NCI-H2107 (cell line): Measurements from ENCODE around the gene KLRF1.

Experiments used
- DNase-seq: peaks from one replicate; lab custom pipeline; 2025; lab: John Stamatoyannopoulos, UW

The KLRF1 gene

DNA sequence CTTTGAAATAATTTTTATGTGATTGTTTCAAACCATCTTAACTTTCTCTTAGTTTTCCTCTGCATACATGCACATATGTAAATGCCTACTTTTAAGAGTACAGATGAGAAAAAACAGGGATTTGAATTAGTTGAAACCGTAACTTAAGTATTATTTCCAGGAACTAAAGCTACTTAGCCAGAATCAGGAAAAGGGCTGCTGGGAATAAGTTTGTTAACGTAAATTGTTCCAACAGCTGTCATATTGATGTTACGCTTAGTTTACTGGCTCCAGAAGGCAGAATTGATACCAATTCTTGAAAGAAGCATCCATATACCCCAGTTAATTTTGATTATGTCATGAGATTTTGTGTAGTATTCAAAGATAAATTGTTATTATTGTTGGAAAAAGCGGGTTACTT is 17.9 kb upstream of the KLRF1 start:
- DNase-seq, result no peak

DNA sequence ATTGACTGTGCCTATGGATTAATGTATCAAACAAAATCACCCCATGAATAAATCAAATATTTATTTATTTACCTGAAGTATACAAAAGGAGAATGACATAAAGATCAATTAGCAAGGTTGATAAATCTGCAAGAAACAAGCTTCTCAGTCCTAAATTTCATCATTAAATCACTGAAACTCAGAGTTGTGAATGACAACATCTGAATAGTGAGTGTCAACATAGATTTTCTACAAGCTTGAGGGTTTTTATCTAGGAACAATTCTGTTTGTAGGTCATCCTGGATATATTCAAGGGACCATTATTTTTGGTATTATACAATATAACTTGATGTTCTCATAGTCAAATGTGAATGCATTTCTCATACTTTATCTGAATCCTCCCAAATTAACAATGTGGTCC is 17.4 kb upstream of the KLRF1 start:
- no peak for DNase-seq

DNA sequence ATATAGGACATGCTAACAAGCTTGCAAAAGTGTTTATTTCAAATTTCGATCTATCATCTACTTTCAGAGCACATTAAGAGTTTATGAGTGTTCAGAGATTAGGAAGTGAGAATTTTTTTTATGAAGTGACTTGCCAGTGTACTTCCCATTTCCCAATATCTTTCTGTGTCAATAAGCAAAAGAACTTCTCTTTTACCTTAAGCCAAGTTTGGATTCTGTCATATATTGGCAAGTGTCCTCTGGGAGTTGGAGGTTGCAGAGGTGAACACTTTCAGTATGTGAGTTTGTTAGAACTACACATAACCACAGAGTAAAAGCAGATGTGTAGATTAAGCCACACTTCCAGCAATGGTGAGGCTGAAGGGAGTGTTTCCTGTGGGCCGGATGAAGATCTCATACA is 16.6 kb upstream of the KLRF1 start:
- DNase-seq, result no peak

DNA sequence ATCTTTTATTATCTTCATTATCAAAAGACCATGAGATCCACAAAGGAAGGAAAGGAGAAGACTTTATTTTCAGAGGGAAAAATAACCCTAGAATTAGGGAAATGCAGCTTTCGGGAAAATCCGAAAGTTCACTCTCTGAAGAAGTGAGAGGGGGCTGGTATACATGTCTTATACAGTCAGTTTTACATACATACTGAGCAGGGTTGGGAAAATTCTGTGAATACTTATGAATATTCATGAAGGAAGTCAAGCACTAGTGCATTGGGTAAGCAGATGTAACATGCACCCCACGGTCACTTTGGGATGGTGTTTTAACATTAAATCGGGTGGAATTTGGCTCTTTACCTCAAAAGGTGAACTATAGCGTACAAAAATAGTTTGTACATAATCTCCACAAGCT is 15.7 kb upstream of the KLRF1 start:
- no peak for DNase-seq

DNA sequence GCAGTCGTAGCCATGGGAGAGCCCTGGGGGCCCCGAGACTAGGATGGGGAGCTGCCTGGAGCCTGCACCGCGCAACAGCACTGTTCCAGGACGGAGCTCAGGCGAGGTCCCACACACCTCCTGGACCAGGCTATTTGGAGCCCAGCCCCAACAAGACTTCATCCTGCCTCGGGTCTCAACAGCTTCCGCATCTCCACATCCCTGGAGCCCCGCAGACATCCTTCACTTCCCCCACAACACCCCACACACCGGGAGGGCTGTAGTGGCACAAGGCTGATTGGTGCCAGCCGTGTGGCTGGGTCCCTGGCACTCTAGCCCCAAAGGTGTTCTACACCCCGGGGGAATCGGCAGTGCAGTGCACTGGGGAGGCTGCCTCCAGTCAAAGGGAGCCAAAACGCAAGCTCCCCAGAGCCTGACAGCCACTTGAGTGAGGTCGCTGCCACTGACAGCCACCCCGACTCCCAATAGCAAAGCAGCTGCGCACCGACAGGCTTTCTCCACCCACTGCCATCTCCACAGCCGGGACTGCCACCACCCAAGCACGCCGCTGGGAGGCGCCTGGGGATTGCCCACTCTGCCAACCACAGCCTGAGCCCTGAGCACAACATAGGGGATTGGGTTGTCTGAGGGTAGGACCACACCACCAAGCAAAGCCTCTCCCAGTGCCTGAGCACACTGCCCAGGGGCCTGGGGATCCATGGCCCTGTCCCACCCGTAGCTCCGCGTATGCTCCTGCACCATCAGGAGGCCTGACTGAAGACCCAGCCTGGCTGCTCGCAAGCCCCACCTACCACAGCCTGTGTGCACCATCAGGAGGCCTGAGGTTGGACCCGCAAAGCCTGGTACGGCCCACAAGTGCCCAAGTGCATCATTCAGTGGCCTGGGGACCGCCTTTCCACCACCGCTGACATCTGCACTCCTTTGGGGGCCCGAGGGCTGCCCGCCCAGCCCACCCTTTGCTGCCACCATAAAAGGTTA is 13.2 kb upstream of the KLRF1 start:
- peak; percentile 17 for DNase-seq

DNA sequence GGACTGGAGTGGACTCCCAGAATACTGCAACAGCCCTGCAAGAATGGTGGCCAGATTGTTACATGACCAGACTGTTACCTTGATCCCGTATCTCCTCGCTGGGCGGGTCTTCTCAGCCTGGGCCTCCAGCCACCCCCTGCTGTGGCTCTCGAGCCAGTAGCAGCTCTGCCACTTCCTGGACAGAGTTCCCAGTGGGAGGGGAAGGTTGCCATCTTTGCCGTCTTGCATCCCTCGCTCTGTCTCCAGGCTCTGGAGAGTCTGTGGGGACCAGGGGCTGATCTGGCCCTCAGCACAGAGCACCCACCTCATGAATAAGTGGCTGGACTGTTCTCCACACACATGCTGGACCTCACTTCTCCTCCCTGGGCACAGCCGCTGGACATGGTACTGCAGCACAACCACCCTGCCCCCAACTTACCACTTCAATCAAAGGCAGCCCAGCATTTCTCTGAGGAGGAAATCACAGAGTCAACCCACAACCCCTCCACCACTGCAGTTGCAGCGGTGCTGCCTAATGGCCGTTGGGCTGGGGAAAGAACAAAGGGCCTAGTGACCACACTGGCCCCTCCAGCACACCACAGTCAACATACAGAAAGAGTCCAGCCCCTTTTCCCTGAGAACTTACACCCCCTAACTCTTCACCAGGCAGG is 6.9 kb upstream of the KLRF1 start:
- DNase-seq, result no peak

DNA sequence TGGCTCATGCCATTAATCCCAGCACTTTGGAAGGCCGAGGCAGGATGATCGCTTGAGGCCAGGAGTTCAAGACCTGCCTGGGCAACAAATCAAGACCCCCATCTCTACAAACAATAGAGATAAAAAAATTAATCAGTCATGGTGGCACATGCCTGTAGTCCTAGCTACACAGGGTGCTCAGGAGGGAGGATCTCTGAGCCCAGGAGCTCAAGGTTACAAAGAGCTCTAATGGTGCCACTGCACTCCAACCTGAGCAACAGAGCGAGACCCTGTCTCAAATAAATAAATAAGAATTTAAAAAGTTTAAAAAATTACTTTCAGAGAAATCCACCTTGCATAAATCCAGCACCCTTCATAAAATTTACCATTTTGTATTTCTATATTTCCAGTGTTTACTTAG is 2.2 kb downstream of the KLRF1 start:
- DNase-seq, result no peak

DNA sequence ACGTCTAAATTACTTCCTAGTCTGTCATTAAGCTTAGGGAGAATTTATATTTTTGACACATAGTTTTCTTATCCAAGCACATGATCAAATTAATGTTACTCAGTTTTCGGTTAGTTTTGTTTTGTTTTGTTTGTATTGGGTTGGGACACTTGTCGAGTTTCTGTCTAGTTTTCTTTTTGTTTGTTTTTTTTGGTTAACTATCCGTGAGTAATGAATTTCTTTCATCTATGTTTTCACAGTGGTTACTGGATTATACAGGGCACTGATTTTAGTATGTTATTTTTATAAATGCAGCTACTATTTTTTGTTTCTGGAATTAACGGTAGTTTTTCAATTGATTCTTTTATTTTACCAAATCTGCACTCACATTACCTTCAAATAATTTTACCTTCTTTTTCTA is 2.7 kb downstream of the KLRF1 start:
- DNase-seq, result no peak

DNA sequence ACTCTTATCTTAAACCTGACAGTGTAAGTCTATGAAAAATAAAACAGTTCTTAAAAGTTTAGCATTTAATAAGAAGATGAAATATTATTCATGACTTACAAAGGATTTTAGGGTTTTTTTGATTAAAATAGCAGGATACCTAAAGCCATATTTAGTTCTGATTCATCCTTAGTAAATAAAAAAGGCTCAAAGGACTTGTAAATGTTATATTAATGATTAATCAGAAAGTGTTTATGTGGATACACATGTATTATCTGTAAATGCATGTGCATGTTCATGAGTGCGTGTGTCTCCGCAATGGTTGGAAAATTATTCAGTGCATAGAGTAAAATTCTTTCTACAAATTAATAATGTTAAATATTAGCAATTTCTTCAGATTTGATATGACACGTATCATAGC is 4.4 kb downstream of the KLRF1 start:
- DNase-seq, result no peak

DNA sequence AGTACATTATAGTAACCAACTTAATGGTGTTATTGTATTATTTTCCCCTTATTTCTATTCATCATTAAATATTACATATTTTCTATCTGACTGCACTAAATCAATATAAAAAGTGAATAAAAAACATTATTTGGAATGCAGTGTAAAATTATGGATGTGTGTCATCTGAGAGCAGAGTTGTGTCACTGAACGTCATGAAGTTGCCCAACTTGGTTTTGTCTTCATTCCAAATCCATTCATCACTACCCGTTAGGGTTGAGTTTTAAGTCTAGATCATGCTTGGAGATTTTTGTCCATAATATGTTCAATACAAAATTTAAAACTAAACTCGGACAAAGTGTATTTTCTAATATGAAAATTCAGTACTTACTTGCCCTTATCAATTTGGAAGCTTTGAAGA is 16.1 kb downstream of the KLRF1 start:
- DNase-seq, result no peak

DNA sequence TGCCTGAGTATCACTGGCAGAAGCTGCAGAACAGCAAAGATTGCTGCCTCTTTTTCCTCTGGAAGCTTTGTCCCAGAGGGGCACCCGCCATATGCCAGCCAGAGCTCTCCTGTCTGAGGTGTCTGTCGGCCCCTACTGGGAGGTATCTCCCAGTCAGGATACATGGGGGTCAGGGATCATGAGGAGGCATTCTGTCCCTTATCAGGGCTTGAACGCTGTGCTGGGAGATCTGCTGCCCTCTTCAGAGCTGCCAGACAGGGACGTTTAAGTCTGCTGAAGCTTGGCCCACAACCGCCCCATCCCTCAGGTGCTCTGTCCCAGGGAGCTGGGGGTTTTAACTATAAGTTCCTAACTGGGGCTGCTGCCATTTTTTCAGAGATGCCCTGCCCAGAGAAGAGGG is 21.6 kb downstream of the KLRF1 start:
- no peak for DNase-seq

DNA sequence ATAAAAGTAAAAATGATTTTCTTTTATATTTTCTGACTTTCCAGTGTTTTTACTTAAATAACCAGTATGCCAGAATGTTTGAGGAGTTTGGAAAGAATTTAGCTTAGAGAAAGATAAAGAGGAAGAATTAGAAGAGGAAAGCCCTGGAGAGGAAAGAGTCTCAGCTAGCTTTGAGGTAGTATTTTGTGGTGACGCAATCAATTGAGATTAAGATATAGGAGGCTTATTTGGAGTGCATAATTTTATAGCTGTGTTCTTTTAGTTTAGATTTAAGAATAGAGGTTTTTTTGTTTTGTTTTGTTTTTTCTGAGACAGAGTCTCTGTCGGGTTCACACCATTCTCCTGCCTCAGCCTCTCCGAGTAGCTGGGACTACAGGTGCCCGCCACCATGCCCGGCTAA is 23.8 kb downstream of the KLRF1 start:
- DNase-seq, result no peak

DNA sequence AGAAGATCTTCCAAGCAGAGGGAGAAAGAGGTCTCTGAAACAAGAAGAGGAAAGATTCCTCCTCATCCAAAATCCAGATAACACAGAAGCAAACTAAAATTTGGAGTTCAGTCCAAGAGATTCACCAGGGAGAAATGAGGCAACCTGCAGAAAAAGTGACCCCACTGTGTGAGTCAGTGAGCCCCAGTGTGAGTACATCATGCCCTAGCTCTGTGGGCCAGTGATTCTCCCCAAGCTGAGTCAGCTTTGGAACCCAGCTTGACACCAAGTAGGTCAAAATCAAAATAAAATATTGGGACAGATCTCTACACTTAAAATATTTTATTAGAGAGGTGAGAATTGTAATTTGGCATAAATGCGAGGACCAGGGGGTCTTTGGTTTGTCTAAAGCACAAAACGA is 24.6 kb downstream of the KLRF1 start:
- DNase-seq, result no peak

DNA sequence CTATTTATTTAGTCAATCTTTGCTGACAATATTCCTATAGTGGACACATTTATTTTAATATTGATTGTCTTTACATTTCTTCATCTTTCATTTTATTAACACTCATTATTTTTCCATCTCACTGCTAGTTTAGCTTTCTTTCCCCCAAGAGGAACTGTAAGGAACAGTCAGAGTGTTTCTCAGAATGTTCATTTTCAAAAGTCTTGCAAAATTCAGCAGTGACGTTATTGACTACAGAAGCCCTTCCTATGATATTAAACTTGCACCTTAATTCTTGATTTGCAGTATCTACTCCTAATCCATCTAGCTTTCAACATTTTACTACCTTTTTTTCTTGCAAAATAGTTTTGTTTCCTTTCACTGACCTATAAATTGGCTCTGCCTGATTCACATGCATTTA is 28.9 kb downstream of the KLRF1 start:
- DNase-seq, result no peak

DNA sequence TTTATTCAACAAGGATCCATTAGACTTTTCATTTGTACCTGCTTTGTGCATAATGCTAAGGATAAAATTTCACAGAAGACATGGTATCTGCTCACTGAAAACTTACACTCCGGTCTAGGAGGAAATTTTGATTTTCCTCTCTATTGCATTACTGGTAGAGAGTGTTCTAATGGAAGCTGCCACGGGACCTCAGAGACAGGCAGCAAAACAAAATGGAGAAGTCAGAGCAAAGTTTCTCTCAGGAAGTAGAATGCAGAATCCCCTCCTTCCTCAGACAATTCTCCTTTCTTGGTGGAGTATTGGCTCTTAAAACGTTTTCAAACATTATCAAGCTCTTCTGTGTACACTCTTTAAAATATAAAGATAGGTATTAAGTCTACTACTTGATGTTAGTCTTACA is 29.6 kb downstream of the KLRF1 start:
- DNase-seq, result no peak

DNA sequence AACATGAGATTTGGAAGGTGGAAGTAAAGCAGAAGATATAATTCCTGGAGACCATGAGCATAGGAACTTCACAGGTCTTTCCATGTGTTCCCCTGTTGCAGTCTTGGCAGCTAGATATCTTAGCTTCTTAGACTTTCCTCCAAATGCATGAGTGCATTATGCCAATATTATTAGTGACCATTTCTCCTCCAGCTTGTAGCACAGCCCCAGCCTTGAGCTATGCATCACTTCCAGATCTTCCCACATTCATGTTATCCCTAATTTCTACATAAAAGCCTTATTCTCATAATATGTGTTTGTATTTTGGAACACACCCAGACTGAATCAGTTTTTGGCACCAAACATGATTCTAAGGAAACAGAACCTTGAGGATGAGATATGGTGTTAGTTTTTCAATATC is 30.9 kb downstream of the KLRF1 start:
- no peak for DNase-seq

DNA sequence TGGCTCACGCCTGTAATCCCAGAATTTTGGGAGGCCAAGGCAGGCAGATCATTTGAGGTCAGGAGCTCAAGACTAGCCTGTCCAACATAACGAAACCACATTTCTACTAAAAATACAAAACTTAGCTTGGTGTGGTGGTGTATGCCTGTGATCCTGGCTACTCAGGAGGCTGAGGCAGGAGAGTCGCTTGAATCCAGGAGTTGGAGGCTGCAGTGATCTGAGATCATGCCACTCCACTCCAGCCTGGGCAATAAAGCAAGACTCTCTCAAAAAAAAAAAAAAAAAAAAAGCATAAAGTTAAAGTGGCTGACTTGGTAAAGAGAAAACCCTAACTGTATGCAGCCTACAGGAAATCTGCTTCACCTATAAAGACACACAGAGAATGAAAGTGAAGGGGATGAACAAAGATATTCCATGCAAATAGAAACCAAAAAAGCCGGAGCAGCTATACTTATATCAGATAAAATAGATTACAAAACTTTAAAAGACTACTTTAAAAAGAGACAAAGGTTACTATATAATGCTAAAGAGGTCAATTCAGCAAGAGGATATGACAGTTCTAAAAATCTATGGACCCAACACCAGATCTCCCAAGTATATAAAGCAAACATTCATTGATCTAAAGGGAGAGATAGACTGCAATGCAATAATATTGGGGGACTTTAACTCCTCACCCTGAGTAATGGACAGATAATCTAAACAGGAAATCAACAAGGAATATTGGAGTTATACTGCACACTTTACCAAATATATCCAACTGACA is 37.8 kb downstream of the KLRF1 start:
- DNase-seq, result no peak

DNA sequence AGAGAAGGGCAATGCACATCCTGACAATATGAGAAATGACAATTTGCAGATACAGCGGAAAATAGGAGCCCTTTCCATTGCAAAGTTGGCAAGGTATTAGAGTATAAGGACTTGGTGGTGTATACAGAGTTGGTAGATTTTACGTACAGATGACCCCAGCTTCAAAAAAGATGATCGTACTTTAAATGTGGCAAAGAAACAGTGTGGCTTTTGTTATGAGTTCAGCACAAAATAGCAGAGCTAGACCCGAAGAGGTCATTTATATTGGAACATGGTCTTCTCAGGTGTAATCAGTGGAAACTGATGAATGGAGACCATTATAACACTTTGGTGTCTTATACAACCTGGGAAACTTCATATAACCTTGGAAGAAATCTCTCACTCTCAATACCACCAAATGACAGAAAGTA is 39.6 kb downstream of the KLRF1 start:
- DNase-seq, result no peak

DNA sequence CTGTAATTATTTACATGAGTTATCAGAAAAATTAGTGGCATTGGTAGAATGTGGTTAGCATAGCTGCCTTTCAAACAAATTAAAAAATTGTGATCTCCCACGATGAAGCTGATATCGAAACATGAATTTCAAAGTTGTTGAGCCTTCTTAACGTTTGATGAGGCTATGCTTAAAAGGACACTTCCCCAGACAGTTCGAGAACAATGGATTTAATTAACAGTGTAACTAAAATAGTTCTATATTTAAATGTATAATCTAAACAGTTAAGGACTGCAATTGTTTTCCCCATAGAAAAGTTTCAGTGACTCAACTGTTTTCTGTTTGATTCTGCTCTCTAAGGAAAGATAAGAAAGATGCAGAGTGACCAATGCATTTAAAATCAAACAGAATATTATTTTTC is 40.2 kb downstream of the KLRF1 start:
- no peak for DNase-seq

DNA sequence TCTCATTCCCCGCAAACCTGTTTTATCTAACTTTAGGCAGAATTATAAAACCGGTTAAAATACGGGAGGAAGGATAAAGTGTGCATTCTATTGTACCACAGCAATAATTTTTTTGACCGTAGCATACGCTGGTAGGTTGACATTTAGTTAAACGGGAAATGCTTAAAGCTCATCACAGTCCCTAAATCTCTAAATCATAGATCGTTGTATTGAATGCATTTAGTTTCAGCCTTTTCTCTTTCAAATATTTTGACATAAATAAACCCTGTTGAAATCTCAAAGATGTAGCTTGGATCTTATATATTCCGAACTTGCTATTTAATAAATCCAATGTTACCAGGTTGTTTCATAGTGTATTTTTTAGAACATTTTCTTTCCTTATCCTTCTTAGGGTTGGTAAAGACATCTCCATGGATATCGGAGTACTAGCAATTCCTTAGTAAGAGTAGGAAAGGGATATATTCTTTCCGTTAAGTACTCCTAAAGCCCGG is 41.1 kb downstream of the KLRF1 start:
- DNase-seq, result no peak

DNA sequence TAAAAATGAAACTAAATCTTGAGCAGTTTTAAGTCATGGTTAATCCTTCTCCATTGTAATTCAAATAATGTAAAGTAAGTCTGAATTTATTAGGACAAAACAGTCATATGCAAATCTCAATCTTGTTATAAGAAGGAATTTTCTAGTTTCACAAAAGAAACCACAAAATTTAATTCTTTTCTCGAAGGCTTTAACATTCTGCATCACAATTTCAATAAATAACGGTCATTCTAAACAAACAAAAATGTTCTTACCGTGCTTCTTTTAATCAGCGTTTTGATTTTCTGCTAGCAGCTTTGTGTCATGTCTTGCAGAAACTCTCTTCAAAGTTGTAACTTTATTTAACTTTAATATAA is 41.6 kb downstream of the KLRF1 start:
- DNase-seq, result no peak

DNA sequence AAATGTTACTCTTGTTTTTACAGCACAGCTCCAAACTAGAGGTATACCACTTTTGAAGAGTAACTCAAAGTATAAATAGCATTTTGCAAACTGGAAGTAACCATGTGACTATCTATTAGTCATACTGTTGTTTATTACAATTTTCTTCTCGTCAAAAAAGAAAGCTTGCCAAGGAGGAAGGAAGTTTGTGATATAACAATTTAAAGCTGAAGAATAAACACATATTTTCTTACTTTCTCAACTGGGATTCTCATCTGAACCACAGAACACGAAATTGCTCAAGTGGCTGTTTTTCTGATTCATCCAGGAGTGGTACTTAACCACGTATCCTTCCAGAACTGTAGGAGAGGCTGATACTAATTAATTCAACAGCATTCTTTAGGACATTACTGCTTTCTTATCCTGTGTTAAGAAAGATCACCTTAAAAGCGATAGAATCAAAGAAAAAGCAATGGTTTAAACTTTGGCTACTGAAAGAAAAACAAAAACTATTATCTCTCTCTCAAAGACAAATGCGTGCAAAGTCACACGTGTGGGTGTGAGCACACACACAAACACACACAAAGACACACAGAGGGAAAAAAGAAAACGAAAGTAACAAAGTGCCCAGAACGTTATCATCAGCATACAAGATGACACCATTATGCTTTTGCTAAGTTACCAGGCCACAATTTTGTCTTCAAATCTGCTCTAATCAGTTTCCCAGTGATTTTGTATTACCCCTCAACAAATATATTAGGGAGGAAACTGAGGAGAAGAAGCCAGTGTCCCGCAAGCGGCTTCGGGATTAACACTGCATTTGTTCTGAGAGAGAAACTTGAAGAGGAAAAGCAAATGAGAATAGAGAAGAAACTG is 42.3 kb downstream of the KLRF1 start, which contains the start of gene CLEC2B:
Gene CLEC2B (minus strand): TSS at position 48 of the 855 bp plus-strand sequence.
- DNase-seq, result no peak
